Measurements from ENCODE around the gene FAM118B.

FAM118B gene

DNA sequence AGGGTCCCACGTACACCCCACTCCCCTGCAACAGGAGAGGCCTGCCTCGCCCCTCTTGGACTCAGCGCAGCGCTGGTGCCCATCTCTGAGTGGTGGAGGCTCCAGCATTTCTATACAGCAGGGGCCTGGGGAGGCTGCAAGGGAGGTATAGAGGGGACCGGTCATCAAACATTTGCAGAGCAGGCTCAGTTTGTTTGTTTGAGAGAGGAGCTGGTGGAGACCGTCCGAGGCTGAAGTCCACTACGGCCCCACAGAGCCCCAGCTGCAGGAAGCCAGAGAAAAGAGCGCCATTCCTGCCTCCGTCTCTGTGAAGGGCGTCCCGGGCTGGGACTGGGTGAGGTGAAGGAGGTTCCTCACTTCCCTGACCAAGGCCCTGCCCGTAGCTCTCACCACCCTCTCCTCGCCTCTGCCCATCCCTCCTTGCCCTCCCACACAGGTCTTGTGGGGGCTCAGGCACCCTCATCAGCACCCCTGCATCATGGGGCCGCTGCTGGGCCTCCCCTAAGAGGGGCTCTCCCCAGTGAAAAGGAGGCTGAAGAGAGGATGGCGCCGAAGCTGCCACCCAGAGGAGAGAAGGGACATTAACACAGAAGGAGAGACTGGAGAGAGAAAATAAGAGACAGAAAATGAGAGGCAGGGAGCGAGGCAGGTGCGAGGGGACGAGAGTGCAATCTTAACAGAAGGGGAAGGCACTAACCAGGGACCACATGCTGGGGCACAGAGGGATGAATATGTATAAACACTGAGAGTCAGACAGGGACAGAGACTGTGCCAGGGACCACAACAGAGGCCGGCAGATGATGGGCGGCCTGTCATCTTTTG, 24.7 kb upstream of the FAM118B start:
- no peak for DNase-seq (ENCODE audit: low spot score)

DNA sequence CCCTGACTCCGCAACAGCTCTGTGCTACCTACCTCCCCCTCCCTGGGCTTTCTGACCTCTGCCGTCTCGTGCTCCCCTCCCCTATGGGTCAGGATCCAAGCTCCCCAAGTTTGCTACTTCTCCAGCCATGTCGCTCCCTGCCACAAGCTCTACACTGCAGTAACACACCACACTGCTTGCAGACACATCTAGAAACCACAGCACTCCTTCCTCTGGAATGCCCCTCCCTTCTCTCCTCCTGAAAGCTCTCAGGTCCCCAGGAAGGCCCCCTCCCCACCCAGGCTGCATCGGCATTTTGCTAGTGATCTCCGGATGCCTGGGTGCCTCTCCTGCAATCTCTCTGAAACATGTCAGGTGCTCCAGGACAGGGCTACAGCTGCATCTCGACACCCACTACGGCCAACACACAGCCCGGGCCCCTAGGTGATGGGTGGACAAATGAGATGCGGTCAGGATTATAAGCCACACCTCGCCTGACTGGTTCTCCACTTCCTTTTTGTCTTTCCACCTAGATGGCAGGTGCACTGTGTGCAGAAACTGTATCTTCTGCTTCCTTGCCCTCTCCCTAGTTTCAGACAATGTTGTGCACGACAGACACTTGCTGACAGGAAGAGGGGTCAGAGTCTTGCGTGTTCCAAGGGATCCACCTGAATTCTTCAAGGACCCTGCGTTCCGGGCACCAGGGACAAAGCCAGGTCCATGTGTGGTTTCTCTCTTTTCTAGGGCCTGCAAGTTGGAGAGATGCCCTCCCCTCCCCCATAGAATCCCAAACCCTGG, 23.1 kb upstream of the FAM118B start:
- DNase-seq (ENCODE audit: low spot score) = peak; percentile 30

DNA sequence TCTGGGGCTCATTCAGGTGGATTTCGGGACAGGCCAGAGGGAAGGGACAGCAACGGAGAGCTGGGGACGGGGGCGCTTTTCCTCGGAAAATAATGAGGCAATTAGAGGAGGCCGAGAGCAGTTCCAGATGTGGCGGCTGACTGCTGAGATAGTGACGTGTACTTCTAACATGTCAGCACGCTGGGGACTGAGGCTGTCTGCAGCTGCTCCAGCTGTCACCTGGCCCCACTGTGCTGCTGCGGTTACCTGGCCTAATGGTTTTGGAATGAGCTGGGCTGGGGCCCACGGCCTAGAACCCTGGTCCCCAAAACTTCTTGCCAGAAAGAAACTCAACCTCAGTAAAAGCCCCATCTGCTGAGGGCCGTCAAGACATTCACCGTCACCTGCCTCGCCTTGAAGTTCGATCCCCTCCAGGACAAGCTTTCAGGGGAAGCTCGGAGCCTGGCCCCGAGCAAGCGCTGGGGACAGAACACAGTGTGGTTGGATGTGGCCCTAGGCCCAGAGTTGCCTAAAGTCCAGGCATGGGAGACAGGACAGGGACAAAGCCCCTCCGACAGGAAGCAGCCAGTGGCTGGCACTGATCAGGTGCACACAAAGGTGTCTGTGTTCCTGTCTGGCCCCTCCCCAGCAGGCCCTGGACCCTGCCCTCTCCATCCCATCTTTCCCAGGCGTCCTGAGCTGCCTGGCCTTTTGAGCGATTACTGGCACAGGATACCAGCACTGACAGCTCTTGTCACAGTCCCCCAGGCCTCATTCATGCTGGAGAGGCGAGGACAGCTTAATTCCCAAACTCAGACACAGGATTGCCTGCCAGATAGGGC, 22.3 kb upstream of the FAM118B start:
- DNase-seq (ENCODE audit: low spot score) = no peak

DNA sequence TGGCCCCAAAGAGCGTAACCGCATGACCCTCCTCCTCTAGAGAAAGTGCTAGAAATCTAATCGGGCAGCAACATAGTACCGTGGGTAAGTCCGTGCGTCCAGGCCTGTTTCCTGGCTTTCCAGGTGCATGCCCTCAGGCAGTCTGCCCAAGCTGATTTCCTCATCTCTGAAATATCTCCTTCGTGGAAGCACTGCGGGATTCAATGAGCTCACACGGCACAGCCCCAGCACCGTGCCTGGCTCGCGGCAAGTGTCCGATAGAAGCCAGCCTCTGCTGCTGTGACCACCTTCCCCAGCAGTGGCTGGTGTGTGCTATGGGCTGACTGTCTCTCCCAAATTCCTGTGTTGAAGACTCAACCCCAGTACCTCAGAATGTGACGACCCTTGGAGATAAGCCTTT, 20.8 kb upstream of the FAM118B start:
- no peak for DNase-seq (ENCODE audit: low spot score)

DNA sequence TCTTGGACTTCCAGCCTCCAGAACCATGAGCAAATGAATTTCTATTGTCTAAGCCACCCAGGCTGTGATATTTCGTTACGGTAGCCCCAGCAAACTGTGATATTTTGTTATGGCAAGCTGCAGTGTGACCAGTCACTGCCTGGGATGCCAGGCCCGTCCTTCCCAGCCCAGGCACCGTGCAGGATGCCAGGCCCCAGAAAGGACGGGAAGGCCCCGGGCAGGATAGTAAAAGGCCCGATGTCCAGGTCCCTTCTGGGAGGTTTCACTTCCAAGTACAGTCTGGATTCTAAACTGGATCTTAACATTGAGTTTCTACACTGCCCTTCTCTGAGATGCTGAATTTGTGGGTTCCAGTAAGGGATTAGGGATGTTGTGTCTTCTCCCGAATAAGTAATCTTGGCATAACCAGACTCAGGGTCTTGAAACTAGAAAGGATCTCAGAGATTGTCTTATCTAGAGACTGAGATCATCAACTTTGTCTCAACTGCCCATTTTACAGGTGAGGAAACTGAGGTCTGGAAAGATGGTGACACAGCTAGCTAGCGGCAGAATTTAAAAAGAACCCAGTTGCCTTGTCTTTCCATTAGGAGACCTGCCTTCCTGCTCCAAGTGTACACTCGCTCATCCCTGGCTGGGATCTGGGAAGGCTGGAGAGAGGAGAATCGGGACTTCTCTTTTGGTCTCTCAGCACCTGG, 20.1 kb upstream of the FAM118B start:
- DNase-seq (ENCODE audit: low spot score) = no peak

DNA sequence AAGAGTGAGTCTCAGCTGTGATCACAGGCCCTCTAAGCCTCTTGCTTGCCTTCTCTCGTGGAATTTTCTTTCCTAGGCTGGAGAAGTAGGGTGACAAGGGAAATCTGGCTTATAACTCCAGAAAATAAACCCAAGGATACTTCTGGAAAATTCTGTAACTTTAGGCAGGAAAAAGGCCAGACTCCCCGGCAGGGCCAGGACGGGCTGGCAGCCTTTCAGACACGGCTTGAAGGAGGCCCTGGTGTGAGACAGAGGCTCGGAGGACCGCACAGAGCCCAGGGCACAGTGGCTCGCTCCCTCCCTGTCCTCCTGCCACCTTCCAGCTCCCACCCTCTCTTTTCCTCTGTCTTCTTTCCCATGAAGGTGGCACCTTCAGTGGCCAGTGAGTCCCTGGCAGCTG, 19.2 kb upstream of the FAM118B start:
- no peak for DNase-seq (ENCODE audit: low spot score)

DNA sequence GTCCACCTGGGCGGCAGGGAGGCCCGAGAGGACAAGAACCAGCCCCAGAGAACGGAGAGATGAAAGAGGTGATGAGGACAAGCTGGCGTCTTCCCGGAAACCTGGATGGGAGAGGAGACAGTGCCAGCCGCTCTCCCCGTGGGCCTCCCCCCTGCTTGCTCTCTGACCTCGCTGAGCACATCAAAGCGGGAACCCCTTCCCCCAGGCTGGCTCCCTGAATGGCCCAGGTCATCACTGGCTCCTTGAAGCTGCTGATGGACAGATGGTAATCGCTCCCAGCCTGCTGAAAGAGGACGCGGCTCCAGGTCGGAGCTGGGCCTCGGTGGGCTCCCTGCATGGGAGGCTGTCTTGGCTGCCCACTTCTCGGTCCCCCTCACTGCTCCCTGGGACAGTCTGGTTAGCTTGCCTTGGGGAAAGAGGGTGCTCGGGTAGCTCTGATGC, 18.5 kb upstream of the FAM118B start:
- no peak for DNase-seq (ENCODE audit: low spot score)

DNA sequence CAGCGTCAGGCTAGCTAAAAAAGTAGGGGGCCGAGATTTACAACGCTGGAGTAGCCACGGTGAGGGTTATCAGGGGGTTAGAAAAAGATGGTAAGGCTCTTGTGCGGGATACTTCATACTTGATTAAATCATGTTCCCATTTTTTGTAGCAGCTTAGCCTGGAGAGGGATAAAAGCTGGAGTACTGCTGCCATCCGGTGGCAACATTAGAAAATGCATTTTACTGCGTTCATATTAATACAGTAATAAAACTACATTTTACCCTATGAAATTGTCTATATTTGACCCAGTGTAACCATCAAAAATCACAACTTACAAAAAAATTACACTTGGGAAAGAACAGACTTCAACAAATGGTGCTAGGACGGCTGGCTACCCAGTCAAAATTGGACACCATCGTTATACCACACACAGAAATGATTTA, 17.4 kb upstream of the FAM118B start:
- DNase-seq (ENCODE audit: low spot score) = peak; percentile 54

DNA sequence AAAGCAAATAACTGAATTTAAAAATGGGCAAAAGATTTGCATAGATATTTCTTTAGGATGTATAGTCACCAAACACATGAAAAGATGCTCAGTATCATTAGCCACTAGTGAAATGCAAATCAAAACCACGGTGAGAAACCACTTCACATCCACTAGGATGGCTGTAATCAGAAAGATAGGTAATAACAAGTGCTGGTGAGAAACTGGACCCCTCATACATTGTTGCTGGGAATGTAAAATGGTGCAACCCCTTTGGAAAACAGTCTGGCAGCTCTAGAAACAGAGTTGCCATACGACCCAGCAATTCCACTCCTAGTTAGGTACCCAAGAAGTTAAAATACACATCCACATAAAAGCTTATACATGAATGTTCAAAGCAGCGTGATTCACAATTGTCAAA, 16.5 kb upstream of the FAM118B start:
- DNase-seq (ENCODE audit: low spot score) = no peak

DNA sequence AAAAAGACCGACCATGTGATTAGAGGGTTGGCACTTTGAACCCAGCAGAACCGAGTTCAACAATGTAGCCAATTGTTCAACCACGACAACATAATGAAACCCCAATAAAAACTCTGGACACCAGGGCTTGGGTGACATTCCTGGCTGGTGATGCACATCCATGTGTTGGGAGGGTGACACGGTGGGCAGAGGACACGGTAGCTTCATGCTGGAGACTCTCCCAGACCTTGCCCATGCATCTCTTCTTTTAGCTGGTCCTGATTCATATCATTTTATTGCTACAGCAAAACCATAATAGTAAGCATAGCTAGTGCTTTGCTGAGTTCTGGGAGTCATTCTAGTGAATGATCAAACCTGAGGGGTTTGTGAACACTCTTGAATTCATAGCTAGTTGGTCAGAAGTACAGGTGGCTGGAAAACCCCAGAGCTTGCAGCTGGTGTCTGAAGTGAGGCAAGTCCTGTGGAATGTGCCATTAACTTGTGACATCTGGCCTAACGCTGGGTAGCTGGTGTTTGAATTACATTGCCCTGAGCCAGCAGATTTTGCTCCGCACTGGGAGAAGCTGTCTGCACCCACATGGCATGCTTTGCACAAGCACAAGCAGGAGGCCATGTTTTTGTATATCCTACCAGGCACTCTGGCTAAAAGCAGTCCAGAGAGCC, 14.2 kb upstream of the FAM118B start:
- no peak for DNase-seq (ENCODE audit: low spot score)

DNA sequence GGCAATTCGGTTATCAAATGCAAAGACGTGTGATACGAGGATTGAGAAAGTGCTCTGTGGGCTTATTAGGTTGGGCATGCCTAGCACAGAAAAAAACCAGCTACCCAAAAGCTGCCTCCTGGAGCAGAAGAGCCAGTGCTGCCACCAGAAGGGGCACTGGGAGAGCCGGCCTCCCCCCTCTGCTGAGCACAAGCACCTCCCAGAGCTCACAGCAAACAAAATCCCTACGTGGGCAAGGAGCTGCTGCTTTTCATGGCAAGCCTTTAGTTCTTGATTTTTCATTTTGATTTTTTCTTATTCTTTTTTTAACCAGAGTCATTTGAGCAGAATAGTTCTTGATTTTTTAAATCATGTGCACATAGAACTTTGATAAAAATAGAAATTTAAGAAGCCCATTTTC, 12.9 kb upstream of the FAM118B start:
- no peak for DNase-seq (ENCODE audit: low spot score)

DNA sequence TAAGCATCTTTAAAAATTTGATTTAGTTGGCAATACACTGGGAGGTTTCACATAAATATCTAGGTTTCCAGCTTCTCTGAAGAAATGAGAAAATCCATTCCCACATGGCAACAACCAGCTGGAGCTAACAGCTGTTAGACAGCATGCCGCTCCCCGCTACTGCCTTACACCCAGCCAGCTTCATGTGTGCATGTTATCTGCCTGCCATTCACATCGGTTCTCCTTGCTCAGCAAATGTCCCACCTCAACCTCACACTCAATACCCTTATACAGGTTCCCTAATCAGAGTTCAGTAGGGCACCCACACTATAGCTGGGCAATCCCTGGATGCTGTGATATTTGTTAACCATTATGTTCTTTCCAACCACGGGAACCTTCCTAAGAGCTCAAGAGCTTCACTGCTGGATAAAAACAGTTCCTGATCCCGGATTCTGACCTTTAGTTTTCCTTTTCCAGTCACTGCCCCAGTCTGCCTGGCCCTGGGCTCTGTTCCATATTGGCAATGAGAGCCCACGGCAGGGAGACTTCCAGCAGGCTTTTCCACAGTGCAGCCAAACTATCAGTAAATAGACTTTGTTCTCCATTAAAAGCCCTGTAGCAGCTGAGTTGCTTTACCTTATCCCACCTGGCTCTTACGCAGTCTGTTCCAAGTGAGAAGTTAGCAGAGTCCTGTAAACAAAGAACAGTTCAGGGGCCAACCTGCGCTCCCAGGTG, 8.8 kb upstream of the FAM118B start:
- no peak for DNase-seq (ENCODE audit: low spot score)

DNA sequence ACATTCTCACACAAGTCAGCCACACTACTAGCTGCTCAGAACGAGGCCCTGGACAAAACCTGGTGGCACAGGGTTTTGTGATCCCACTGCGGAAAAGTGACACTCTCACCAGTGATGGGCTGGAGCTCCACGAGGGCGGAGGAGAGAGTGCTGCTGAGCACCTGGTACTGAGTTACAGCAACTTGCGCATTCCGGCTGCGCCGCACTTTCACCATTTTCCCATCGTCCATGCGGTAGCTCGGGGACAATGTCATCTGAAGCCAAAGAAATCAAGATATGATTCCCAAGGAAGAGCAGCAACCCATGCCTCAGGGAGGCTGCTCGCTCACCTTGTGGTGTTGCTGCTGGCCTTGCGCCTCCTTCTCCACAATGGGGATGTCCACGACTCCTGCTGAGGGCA, 6.2 kb upstream of the FAM118B start:
- no peak for DNase-seq (ENCODE audit: low spot score)

DNA sequence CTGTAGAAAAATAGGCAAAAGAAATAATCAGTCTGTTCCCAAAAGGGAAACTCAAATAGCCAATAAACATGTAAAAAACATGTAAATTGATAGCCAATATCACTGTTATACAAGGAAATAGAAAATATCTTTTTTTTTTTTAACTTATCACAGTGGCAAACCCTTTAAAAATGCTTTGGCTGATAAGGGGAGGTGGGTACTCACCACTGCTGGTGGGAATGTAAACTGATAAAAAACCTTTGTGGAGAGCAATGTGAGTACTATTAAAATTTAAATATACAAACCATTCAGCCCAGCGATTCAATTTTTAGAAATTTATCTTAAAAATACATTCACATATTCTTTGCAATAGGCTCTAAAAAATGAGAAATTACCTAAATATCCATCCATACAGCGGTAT, 3.7 kb upstream of the FAM118B start:
- no peak for DNase-seq (ENCODE audit: low spot score)

DNA sequence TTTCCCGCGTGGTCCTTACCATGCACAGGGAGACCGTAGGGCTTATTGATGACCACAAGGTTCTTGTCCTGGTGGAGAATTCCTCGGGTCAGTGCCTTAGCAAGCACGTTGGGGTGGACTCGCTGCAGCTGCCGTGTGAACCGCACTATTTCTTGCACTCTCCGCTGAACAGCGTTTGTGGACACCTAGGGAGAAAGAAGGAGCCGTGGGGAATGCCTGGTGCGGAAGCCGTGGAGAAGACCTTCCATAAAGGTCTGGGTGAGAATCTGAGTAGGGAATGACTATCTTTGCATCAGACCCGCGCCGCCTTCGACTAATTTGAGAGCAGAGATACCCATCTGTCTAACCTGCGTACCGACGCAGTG, 729 bp upstream of the FAM118B start:
- no peak for DNase-seq (ENCODE audit: low spot score)

DNA sequence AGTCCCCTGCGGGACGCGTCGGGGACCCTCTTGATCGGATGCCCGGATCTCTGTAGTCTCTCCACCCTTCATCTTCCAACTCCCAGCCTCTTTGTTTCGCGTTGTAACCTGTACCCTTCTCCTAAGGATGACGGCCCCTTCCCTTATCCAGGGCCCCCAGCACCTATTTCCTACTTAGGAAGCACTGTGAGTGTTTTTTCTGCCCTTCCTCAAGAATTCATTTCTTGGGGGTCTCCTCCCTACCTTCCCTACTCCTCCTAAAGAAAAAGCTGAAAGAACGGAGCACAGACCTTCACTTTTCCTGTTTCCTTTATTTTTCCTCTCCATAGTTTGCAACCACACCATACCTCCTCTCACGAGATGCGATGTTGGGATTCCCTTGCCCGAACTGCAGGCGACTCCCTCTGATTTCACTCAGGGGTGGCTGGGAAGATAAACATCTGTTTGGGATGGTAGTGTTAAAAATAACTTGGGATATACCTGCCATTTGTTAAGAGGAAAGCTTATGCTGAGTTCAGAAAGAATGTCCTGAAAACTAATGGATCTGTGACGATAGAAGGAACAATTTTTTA, 593 bp downstream of the FAM118B start:
- DNase-seq (ENCODE audit: low spot score) = no peak

DNA sequence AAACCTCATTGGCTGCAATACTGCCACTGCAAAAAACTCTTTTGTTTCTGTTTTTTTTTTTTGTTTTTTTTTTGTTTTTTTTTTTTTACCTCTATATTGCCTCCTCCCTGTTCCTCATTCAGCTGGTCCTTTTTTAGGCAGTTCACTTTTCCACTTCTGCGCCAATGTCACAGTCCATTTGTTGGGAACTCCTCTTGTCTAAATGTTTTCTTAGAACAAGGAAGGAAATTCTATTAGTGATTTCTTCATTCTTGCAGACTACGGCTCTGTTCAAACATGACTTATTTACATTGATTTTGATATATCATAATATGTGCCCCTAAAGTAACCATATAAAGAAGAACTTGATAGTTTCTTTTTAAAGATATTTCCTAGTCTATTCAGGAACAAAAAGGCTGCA, 2.9 kb downstream of the FAM118B start:
- DNase-seq (ENCODE audit: low spot score) = no peak

DNA sequence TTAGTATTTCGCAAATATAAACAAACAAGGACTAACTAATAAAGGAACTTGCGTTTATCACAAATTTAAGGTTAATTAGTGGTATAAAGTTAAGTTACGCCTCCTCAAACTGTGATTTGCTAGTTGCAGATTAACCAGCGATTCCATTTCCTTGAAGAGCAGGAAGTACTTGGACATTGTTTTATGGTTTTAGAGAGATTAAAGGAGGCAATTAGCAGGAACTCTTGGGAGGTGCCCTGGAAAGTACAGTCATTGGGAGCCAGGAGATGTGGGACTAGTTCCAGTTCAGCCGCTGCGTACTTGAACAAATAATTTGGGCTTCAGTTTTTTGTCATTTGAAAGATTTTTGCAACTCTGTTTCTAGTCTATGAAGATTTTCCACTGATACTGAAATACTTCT, 3.3 kb downstream of the FAM118B start:
- DNase-seq (ENCODE audit: low spot score) = no peak

DNA sequence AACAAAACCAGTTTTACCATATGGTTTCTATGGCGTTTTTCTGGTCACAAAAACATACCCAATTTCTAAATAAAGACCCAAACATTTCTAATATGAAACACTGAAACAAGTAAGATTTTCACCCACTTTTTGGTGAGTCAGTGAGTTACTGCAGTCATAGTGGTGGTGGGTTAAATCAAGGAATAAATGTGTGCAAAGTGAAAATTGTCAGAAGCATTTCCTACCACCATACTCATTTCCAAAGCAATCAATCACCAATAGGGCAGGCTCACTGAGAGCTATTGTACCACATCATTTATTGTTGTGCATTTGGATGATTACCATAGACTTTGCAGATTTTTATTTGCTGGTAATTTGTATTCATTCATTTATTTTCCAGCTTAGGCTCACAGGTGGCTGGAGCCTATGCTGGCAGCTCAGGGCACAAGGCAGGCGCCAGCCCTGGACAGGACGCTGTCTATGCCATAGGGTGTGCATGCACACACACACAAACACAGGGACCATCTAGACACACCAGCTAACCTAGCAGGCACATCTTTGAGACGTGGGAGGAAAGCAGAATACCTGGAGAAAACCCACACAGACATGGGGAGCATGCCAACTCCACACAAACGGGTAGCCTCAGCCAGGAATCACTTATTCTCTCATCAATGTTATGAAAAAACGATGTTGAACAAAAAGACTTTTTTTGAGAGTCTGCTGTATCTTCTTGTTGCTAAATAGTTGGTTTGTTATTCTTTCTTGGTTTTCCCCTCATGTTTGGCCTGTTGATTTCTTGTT, 5.1 kb downstream of the FAM118B start:
- DNase-seq (ENCODE audit: low spot score) = no peak

DNA sequence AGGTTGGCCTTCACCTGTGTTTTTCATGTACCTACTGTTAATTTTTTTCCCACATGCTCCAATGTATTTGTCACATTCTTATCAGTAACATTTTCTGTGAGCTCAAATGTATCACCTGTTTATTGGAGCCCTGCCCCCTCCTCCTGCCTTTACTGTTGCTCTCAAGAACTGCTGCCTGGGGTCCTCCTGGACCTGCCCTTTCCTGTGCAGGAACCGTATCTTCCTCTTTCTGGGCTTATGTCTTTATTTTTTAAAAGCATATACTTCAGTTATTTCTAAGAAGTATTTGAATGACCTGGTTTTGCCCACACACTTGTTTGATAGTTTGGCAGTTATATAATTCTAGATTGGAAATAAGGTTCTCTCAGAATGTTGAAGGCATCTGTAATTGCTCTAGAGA, 5.9 kb downstream of the FAM118B start:
- no peak for DNase-seq (ENCODE audit: low spot score)

Measured in SW480 (cell line).